T-helper 17 cell (primary cell): ENCODE results near the gene PRSS33. TPM values are rescaled to one million over a fixed set of nuclear protein-coding genes. Genes with fewer than 3 reads are reported as not detected.
A peak's percentile ranks its signal among the peaks of the same experiment; 100 is the strongest.

Experiments
- ATAC-seq: fragments of 150-1000 bp; cut with Tn5 transposase; 2 replicates; pipeline ENCODE4 v1.10.0; 2021; ENCODE audit warnings: mild to moderate bottlenecking, moderate library complexity
- DNase-seq, 3 donors: peaks; one replicate each; pipeline versions ENCODE4 v3.0.0 to v3.0.0-alpha.2; 2020 to 2021
- H3K9me3 ChIP-seq: one replicate; pipeline ENCODE4 v1.7.0; 2013; ENCODE audit warnings: low read length, mild to moderate bottlenecking; ENCODE audit not compliant: control insufficient read depth, poor library complexity, severe bottlenecking
- H3K27ac Mint-ChIP-seq: one replicate; pipeline ENCODE4 v1.8.0; 2022; ENCODE audit warnings: mild to moderate bottlenecking, moderate library complexity, mixed read lengths
- H3K27me3 Mint-ChIP-seq: one replicate; pipeline ENCODE4 v1.8.0; 2022; ENCODE audit warnings: mixed read lengths
- H3K36me3 Mint-ChIP-seq: one replicate; pipeline ENCODE4 v1.8.0; 2022; ENCODE audit warnings: low read depth, mixed read lengths
- H3K4me1 Mint-ChIP-seq: one replicate; pipeline ENCODE4 v1.8.0; 2022; ENCODE audit warnings: mild to moderate bottlenecking, mixed read lengths
- H3K4me3 Mint-ChIP-seq: one replicate; pipeline ENCODE4 v1.8.0; 2022; ENCODE audit warnings: mild to moderate bottlenecking, moderate library complexity, mixed read lengths
- total RNA-seq, 4 donors: library from RNA in 2 of 4; stranded (reverse) in 2 of 4; gene quantifications; one replicate each; pipeline ENCODE4 v1.2.3 and lab custom pipeline; 2022 to 2026

The PRSS33 gene
- total RNA-seq, 2 donors from 2014 or later, result not detected

GRCh38 chr16:2751577-2752034 lies 35.8 kb downstream of the PRSS33 start:
- peak overlapping the region; percentile 97 for H3K27ac Mint-ChIP-seq
- H3K4me1 Mint-ChIP-seq, result peaks cover 34% of the 10 kb centered on the region
- ATAC-seq, result no peak
- no peaks in the 10 kb centered on the region for H3K9me3 ChIP-seq
- peaks cover 14% of the 10 kb centered on the region for H3K36me3 Mint-ChIP-seq
- peak overlapping the region; percentile 94 for H3K4me3 Mint-ChIP-seq
- no peaks in the 10 kb centered on the region for H3K27me3 Mint-ChIP-seq
- no peak for DNase-seq

GRCh38 chr16:2749936-2750335 lies 37.4 kb downstream of the PRSS33 start:
- ATAC-seq, result no peak
- H3K4me1 Mint-ChIP-seq, result peaks cover 20% of the 10 kb centered on the region
- no peaks in the 10 kb centered on the region for H3K27me3 Mint-ChIP-seq

DNA sequence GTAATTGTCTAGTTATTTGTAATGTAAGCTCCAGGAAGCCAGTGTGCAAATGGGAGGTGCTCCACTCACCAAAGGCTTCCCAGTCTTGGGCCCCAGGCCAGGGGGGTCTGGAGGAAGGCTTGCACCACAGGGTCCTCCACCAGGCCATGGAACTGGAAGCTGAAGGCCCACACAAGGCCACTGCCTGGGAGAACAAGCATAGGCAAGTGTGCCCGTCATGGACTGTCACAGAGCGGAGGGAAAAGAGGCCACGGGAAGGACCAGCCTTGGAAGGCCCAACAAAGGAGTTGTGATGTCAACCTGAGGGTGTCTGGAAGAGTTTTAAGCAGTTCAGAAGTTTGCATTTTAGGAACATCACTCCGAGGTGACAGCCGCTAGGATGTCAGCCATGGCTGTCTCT lies 37.9 kb downstream of the PRSS33 start:
- Mint-ChIP-seq H3K4me1 (peaks cover 15% of the 10 kb centered on the region), H3K27me3 (no peaks in the 10 kb centered on the region), H3K36me3 (peaks cover 3% of the 10 kb centered on the region), H3K27ac (no peak overlapping the region), H3K4me3 (no peak overlapping the region)
- ATAC-seq (no peak), DNase-seq (no peak)
- no peaks in the 10 kb centered on the region for H3K9me3 ChIP-seq

More at GRCh38 chr16:2749936-2750335, 37.4 kb downstream of the PRSS33 start:
- no peaks in the 10 kb centered on the region for H3K9me3 ChIP-seq
- peak overlapping the region; percentile 75 for H3K27ac Mint-ChIP-seq
- peaks cover 3% of the 10 kb centered on the region for H3K36me3 Mint-ChIP-seq
- DNase-seq, result no peak
- H3K4me3 Mint-ChIP-seq, result no peak overlapping the region

DNA sequence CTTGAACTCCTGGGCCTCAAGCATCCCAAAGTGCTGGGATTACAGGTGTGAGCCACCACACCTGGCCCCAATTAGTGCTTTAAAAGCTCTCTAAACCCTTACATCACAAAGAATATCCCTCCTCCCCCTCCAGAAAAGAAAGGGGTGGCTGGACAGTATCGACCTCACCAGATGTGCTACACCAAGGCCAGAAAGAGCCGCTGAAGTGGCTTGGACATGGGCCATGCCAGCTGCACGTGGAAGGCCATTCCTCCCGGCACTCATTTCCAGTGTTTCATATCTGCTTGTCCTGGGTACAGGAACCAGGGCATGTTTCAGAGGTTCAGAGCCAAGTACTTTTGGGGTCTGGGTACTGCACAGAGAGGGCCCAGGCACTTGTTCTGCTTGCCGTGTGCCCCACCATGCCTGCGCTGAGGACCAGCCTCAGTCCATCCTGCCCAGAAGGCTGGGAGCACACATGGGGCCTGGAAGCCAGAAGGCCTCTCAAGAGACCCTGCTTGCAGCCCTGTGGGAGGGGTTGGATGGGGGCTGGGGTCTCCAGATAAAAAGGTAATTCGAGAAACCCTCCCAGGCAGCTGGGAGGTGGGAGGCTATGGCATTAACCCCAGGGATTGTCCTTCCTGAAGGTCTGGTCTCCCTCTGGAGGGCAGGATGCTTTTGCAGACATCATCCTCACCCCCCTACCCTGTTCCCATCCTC lies 38.5 kb downstream of the PRSS33 start:
- Mint-ChIP-seq H3K27me3 (no peaks in the 10 kb centered on the region), H3K36me3 (peaks cover 1% of the 10 kb centered on the region), H3K4me3 (no peak overlapping the region), H3K27ac (no peak overlapping the region), H3K4me1 (peaks cover 10% of the 10 kb centered on the region)
- no peak for DNase-seq
- ATAC-seq, result no peak
- no peaks in the 10 kb centered on the region for H3K9me3 ChIP-seq

GRCh38 chr16:2745961-2746360 lies 41.4 kb downstream of the PRSS33 start:
- no peaks in the 10 kb centered on the region for H3K9me3 ChIP-seq
- Mint-ChIP-seq H3K27ac (no peak overlapping the region), H3K27me3 (no peaks in the 10 kb centered on the region), H3K4me1 (no peaks in the 10 kb centered on the region), H3K4me3 (no peak overlapping the region), H3K36me3 (no peaks in the 10 kb centered on the region)
- ATAC-seq (no peak), DNase-seq (no peak)

DNA sequence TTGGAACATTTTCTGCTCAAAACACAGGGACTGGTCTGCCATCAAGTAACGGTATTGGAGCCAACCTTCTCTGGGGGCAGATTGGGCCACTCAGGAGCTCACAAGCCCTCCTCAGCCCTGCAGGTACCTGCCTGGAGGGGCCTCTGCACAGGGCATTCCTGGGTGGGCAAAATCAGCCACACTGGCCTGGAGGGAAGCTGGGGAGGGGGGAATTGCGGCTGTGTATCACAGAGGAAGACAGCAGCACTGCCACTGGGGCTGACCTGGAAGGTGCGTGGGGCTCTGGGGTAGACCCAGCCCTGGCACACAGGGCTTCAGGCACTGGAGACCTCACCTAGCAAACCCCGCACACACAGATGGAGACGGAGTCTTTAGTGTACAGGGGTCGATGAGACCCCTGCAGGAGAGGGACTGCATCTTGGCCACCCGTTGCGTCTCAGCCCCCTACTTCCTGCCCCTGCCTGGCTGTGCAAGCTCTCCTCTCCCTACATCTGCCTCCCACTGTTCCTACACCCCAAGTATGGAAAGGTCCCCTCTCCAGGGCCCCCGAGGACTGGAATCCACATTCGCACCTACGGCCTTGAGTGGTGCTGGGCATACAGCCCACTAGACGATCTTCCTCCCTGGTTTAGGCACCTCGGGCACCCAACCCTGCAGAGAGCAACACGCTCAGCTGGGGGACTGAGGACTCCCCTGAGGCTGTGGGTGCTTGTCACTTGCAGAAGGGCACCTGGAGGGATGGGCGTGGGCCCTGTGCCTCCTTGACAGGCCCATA lies 42.1 kb downstream of the PRSS33 start:
- Mint-ChIP-seq H3K27me3 (peaks cover 5% of the 10 kb centered on the region), H3K4me3 (no peak overlapping the region), H3K4me1 (no peaks in the 10 kb centered on the region), H3K36me3 (no peaks in the 10 kb centered on the region), H3K27ac (no peak overlapping the region)
- no peaks in the 10 kb centered on the region for H3K9me3 ChIP-seq
- DNase-seq (no peak), ATAC-seq (no peak)

GRCh38 chr16:2744711-2745110 lies 42.6 kb downstream of the PRSS33 start:
- Mint-ChIP-seq H3K27me3 (peaks cover 5% of the 10 kb centered on the region), H3K4me3 (no peak overlapping the region), H3K4me1 (no peaks in the 10 kb centered on the region), H3K27ac (no peak overlapping the region), H3K36me3 (no peaks in the 10 kb centered on the region)
- ATAC-seq, result no peak
- DNase-seq, result no peak
- no peaks in the 10 kb centered on the region for H3K9me3 ChIP-seq

DNA sequence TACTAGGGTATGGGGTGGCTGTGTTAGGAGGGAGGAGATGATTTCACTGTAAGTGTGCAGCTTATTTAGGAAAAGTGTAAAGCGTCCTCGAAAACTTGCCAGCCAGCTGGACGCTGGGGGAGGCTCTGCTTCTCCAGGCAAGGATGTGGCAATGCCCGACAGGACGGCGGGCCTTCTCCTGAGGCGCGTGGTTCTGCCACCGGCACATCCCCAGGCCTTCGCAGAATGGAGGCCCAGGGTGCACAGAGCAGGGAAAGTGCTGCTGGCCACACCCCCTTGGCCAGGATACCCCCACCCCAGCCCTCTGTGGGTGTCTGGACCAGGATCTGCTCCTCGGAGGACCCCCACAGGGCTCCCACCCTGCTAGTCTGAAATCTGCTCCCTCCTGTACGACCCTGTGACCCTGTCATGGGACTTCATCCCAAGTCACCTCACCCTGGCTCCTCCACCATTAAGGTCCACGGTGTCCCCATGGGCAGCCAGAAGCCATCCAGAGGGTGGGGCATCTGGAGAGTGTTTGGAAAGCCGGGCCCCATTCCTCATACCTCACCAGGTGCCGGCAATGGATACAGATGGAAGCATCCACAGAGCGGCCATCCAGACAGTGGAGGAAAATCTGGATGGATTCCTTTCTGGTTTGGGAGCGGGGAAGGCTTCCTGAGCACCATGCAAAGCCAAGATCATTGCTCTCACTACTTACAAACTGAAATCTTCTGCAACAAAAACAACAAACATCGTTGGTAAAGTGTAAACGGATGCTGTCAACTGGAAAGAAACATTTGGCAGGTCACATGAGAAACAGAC lies 44.2 kb downstream of the PRSS33 start:
- DNase-seq (no peak), ATAC-seq (no peak)
- Mint-ChIP-seq H3K4me3 (no peak overlapping the region), H3K27me3 (peaks cover 5% of the 10 kb centered on the region), H3K4me1 (no peaks in the 10 kb centered on the region), H3K36me3 (no peaks in the 10 kb centered on the region), H3K27ac (no peak overlapping the region)
- H3K9me3 ChIP-seq, result no peaks in the 10 kb centered on the region

GRCh38 chr16:2742323-2743006 lies 44.9 kb downstream of the PRSS33 start:
- DNase-seq (no peak), ATAC-seq (no peak)
- Mint-ChIP-seq H3K27me3 (peaks cover 5% of the 10 kb centered on the region), H3K27ac (no peak overlapping the region), H3K4me3 (no peak overlapping the region), H3K36me3 (no peaks in the 10 kb centered on the region), H3K4me1 (no peaks in the 10 kb centered on the region)
- no peaks in the 10 kb centered on the region for H3K9me3 ChIP-seq

GRCh38 chr16:2741168-2741567 lies 46.2 kb downstream of the PRSS33 start:
- Mint-ChIP-seq H3K4me3 (no peak overlapping the region), H3K36me3 (no peaks in the 10 kb centered on the region), H3K27ac (no peak overlapping the region), H3K27me3 (peaks cover 9% of the 10 kb centered on the region), H3K4me1 (no peaks in the 10 kb centered on the region)
- ATAC-seq (no peak), DNase-seq (no peak)
- no peaks in the 10 kb centered on the region for H3K9me3 ChIP-seq

- H3K27me3 Mint-ChIP-seq, result peaks cover 9% of the 10 kb centered on the region
- no peaks in the 10 kb centered on the region for H3K4me1 Mint-ChIP-seq
- H3K9me3 ChIP-seq, result no peaks in the 10 kb centered on the region
- H3K27ac Mint-ChIP-seq, result peak overlapping the region; percentile 67
- H3K36me3 Mint-ChIP-seq, result no peaks in the 10 kb centered on the region
- no peak overlapping the region for H3K4me3 Mint-ChIP-seq
- ATAC-seq, result no peak
- no peak for DNase-seq
Observed at GRCh38 chr16:2740476-2740875, 46.9 kb downstream of the PRSS33 start.

DNA sequence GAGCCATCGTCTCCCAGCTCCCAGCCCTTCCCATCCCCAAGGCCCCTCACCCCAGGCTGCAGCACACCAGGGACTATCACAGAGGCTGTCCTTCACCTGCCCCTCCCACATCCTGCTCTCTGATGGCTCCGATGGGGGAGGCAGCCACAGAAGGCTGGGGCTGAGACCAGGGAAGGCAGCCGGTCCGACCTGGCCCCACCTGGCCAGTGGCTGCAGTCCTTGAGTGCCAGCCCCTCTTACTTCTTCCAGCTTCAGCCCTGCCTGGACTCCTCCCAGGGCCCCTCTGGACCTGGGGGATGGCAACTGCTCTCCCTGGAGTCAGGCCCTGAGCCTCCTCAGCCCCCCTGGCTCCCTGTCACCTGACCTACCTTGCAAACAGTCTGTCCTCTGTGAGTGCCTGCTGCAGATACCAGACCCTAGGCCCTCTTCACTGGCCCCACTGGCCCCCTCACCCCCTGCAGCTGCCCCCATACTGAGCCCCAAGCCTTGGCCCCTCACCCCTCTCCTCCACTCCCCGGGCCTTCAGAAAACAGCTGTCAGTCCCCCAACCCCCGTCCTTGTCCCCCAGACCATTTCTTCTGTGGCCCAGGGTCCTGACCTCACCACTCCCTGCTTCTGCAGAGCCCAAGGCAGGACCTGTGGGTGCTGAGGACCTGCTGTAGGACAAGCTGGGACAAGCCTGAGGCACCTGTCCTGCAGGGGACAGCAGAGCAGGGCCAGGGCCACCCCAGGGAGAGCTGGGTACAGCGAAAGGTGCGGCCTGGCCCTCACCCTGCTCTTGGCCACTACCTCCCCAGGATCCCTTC lies 47.5 kb downstream of the PRSS33 start:
- H3K27ac Mint-ChIP-seq, result peak overlapping the region; percentile 67
- H3K36me3 Mint-ChIP-seq, result no peaks in the 10 kb centered on the region
- DNase-seq, result no peak

More for the DNA sequence above, 47.5 kb downstream of the PRSS33 start:
- no peaks in the 10 kb centered on the region for H3K4me1 Mint-ChIP-seq
- H3K4me3 Mint-ChIP-seq, result no peak overlapping the region
- no peak for ATAC-seq
- peaks cover 9% of the 10 kb centered on the region for H3K27me3 Mint-ChIP-seq
- H3K9me3 ChIP-seq, result no peaks in the 10 kb centered on the region
